ENCODE data around the gene LIPE.

Gene LIPE

GRCh38 chr19:42424345-42424707 is 2.9 kb downstream of the LIPE start:
- H3K4me3 ChIP-seq (ENCODE audit: low read depth, low read length): no peak overlapping the region
- in situ Hi-C loops (cut with HindIII; ENCODE audit: low sequenced_read_pairs): no loop called here
- no peak for DNase-seq (ENCODE audit: low read depth, low spot score)
- no peak for TF ChIP-seq CTCF (IDR thresholded peaks at IDR 0.05; ENCODE audit: low read depth, low read length)

- H3K4me3 ChIP-seq (ENCODE audit: low read depth, low read length): peak overlapping the region; percentile 60
- in situ Hi-C loops (cut with HindIII; ENCODE audit: low sequenced_read_pairs): no loop called here
- TF ChIP-seq CTCF (IDR thresholded peaks at IDR 0.05; ENCODE audit: low read depth, low read length): no peak
- DNase-seq (ENCODE audit: low read depth, low spot score): peak; percentile 94
These were observed 3.5 kb downstream of the LIPE start for GRCh38 chr19:42423462-42424344.

- peak overlapping the region; percentile 60 for H3K4me3 ChIP-seq (ENCODE audit: low read depth, low read length)
- no peak for TF ChIP-seq CTCF (IDR thresholded peaks at IDR 0.05; ENCODE audit: low read depth, low read length)
- in situ Hi-C loops (cut with HindIII; ENCODE audit: low sequenced_read_pairs): no loop called here
- DNase-seq (ENCODE audit: low read depth, low spot score): no peak
These were observed 4.2 kb downstream of the LIPE start for GRCh38 chr19:42422901-42423461.

- in situ Hi-C loops (cut with HindIII; ENCODE audit: low sequenced_read_pairs): no loop called here
- H3K4me3 ChIP-seq (ENCODE audit: low read depth, low read length): peak overlapping the region; percentile 60
- DNase-seq (ENCODE audit: low read depth, low spot score): no peak
- TF ChIP-seq CTCF (IDR thresholded peaks at IDR 0.05; ENCODE audit: low read depth, low read length): no peak
These were observed 4.9 kb downstream of the LIPE start for GRCh38 chr19:42422092-42422900.

GRCh38 chr19:42421591-42422031 is 5.6 kb downstream of the LIPE start:
- in situ Hi-C loops (cut with HindIII; ENCODE audit: low sequenced_read_pairs): no loop called here
- no peak overlapping the region for H3K4me3 ChIP-seq (ENCODE audit: low read depth, low read length)
- TF ChIP-seq CTCF (IDR thresholded peaks at IDR 0.05; ENCODE audit: low read depth, low read length): no peak
- no peak for DNase-seq (ENCODE audit: low read depth, low spot score)

GRCh38 chr19:42421101-42421500 is 6.1 kb downstream of the LIPE start:
- in situ Hi-C loops (cut with HindIII; ENCODE audit: low sequenced_read_pairs): no loop called here
- DNase-seq (ENCODE audit: low read depth, low spot score): no peak
- TF ChIP-seq CTCF (IDR thresholded peaks at IDR 0.05; ENCODE audit: low read depth, low read length): no peak
- H3K4me3 ChIP-seq (ENCODE audit: low read depth, low read length): no peak overlapping the region

Measured in astrocyte of the spinal cord (primary cell).